Memory B cell (primary cell): Measurements from ENCODE around the gene KRTAP2-2.
A peak's percentile ranks its signal among the peaks of the same experiment; 100 is the strongest.
"Not testable (repeated sequence)": the region's sequence is repeated elsewhere in the genome, so short reads cannot be mapped to it uniquely, and the experiment has no call there.

Experiments
- ATAC-seq: fragments of 150-1000 bp; cut with Tn5 transposase; 2 replicates; pipeline ENCODE4 v1.10.0; 2021; ENCODE audit warnings: low read depth, mild to moderate bottlenecking, moderate library complexity
- DNase-seq, 2 donors: peaks; one replicate each; pipeline ENCODE4 v3.0.0; 2022; ENCODE audit warnings: low spot score in 2 of 2
- H3K27ac Mint-ChIP-seq: one replicate; pipeline ENCODE4 v1.8.0; 2022; ENCODE audit warnings: mild to moderate bottlenecking, moderate library complexity, mixed read lengths
- H3K27me3 Mint-ChIP-seq: one replicate; pipeline ENCODE4 v1.8.0; 2022; ENCODE audit warnings: mixed read lengths
- H3K36me3 Mint-ChIP-seq: one replicate; pipeline ENCODE4 v1.8.0; 2022; ENCODE audit warnings: mild to moderate bottlenecking, mixed read lengths
- H3K4me1 Mint-ChIP-seq: one replicate; pipeline ENCODE4 v1.8.0; 2022; ENCODE audit warnings: mixed read lengths
- H3K4me3 Mint-ChIP-seq: one replicate; pipeline ENCODE4 v1.8.0; 2022; ENCODE audit warnings: mild to moderate bottlenecking, moderate library complexity, mixed read lengths
- H3K9me3 Mint-ChIP-seq: one replicate; pipeline ENCODE4 v1.8.0; 2022; ENCODE audit warnings: mixed read lengths

KRTAP2-2 gene

GRCh38 chr17:41055130-41055529, at the start of gene KRTAP2-2:
KRTAP2-2 (minus strand) TSS chr17:41055230; CDS start chr17:41055211, 19 bp downstream.
- not testable (repeated sequence) for ATAC-seq, H3K36me3 Mint-ChIP-seq, H3K4me1 Mint-ChIP-seq, H3K9me3 Mint-ChIP-seq, H3K4me3 Mint-ChIP-seq, H3K27ac Mint-ChIP-seq, DNase-seq
- peaks cover 18% of the 10 kb centered on the region for H3K27me3 Mint-ChIP-seq

GRCh38 chr17:41104386-41105038, 49.5 kb upstream of the KRTAP2-2 start:
- H3K27me3 Mint-ChIP-seq, ATAC-seq, H3K36me3 Mint-ChIP-seq, H3K27ac Mint-ChIP-seq, H3K4me3 Mint-ChIP-seq, H3K9me3 Mint-ChIP-seq, DNase-seq: not testable (repeated sequence)
- peaks cover 12% of the 10 kb centered on the region for H3K4me1 Mint-ChIP-seq

GRCh38 chr17:41103896-41104295, 48.9 kb upstream of the KRTAP2-2 start:
- Mint-ChIP-seq H3K4me1 (peaks cover 10% of the 10 kb centered on the region), H3K27me3 (peaks cover 5% of the 10 kb centered on the region), H3K9me3 (no peaks in the 10 kb centered on the region), H3K36me3 (no peaks in the 10 kb centered on the region), H3K4me3 (no peak overlapping the region), H3K27ac (no peak overlapping the region)
- DNase-seq: no peak
- no peak for ATAC-seq

- peaks cover 18% of the 10 kb centered on the region for H3K27me3 Mint-ChIP-seq
- DNase-seq (no peak), ATAC-seq (no peak)
- peaks cover 4% of the 10 kb centered on the region for H3K4me1 Mint-ChIP-seq
- H3K27ac Mint-ChIP-seq: no peak within 1 kb of the TSS
- no peak within 1 kb of the TSS for H3K4me3 Mint-ChIP-seq
- H3K36me3 Mint-ChIP-seq: no peaks in the 10 kb centered on the region
- no peaks in the 10 kb centered on the region for H3K9me3 Mint-ChIP-seq
These were observed 46.7 kb upstream of the KRTAP2-2 start, which contains the start of gene KRTAP4-16 for GRCh38 chr17:41101586-41102259. KRTAP4-16 (minus strand) TSS chr17:41102209; CDS start chr17:41102209, 0 bp downstream.

- H3K36me3 Mint-ChIP-seq, H3K4me1 Mint-ChIP-seq, H3K9me3 Mint-ChIP-seq, DNase-seq, H3K4me3 Mint-ChIP-seq, H3K27ac Mint-ChIP-seq: not testable (repeated sequence)
- peak; percentile 69 for ATAC-seq
- H3K27me3 Mint-ChIP-seq: peaks cover 17% of the 10 kb centered on the region
These were observed 44.9 kb upstream of the KRTAP2-2 start for GRCh38 chr17:41099682-41100480.

GRCh38 chr17:41098481-41098880, 43.5 kb upstream of the KRTAP2-2 start:
- peaks cover 4% of the 10 kb centered on the region for H3K4me1 Mint-ChIP-seq
- DNase-seq: no peak
- H3K27me3 Mint-ChIP-seq: peaks cover 17% of the 10 kb centered on the region
- no peak overlapping the region for H3K27ac Mint-ChIP-seq
- H3K36me3 Mint-ChIP-seq: no peaks in the 10 kb centered on the region
- ATAC-seq: no peak
- H3K4me3 Mint-ChIP-seq: no peak overlapping the region
- no peaks in the 10 kb centered on the region for H3K9me3 Mint-ChIP-seq

GRCh38 chr17:41098042-41098441, 43.0 kb upstream of the KRTAP2-2 start, which contains the start of gene KRTAP4-8:
KRTAP4-8 (minus strand) TSS chr17:41098142; CDS start chr17:41098084, 58 bp downstream.
- ATAC-seq: no peak
- no peaks in the 10 kb centered on the region for H3K36me3 Mint-ChIP-seq
- DNase-seq: no peak
- no peak within 1 kb of the TSS for H3K27ac Mint-ChIP-seq
- peaks cover 17% of the 10 kb centered on the region for H3K27me3 Mint-ChIP-seq
- H3K4me3 Mint-ChIP-seq: no peak within 1 kb of the TSS
- peaks cover 4% of the 10 kb centered on the region for H3K4me1 Mint-ChIP-seq
- no peaks in the 10 kb centered on the region for H3K9me3 Mint-ChIP-seq

GRCh38 chr17:41096055-41096454, 41.0 kb upstream of the KRTAP2-2 start:
- peaks cover 17% of the 10 kb centered on the region for H3K27me3 Mint-ChIP-seq
- DNase-seq: no peak
- ATAC-seq: no peak
- peaks cover 1% of the 10 kb centered on the region for H3K9me3 Mint-ChIP-seq
- no peaks in the 10 kb centered on the region for H3K36me3 Mint-ChIP-seq
- H3K27ac Mint-ChIP-seq: no peak overlapping the region
- no peak overlapping the region for H3K4me3 Mint-ChIP-seq
- peaks cover 4% of the 10 kb centered on the region for H3K4me1 Mint-ChIP-seq

- ATAC-seq, DNase-seq, H3K4me3 Mint-ChIP-seq, H3K27ac Mint-ChIP-seq, H3K36me3 Mint-ChIP-seq, H3K9me3 Mint-ChIP-seq, H3K27me3 Mint-ChIP-seq, H3K4me1 Mint-ChIP-seq: not testable (repeated sequence)
These were observed 33.8 kb upstream of the KRTAP2-2 start for GRCh38 chr17:41088760-41089352.

- H3K4me1 Mint-ChIP-seq, H3K27ac Mint-ChIP-seq, DNase-seq, H3K36me3 Mint-ChIP-seq, ATAC-seq, H3K4me3 Mint-ChIP-seq, H3K9me3 Mint-ChIP-seq: not testable (repeated sequence)
- H3K27me3 Mint-ChIP-seq: peaks cover 13% of the 10 kb centered on the region
These were observed 29.2 kb upstream of the KRTAP2-2 start, which contains the start of gene KRTAP4-7 for GRCh38 chr17:41084100-41084856. KRTAP4-7 (plus strand) TSS chr17:41084150; CDS start chr17:41084207, 57 bp downstream.

- not testable (repeated sequence) for ATAC-seq, H3K4me3 Mint-ChIP-seq, H3K27ac Mint-ChIP-seq, DNase-seq, H3K9me3 Mint-ChIP-seq, H3K4me1 Mint-ChIP-seq, H3K36me3 Mint-ChIP-seq
- peaks cover 13% of the 10 kb centered on the region for H3K27me3 Mint-ChIP-seq
These were observed 28.4 kb upstream of the KRTAP2-2 start for GRCh38 chr17:41083427-41083826.

GRCh38 chr17:41082626-41083025, 27.6 kb upstream of the KRTAP2-2 start:
- no peak overlapping the region for H3K4me3 Mint-ChIP-seq
- DNase-seq (no peak), ATAC-seq (no peak)
- peaks cover 4% of the 10 kb centered on the region for H3K9me3 Mint-ChIP-seq
- no peaks in the 10 kb centered on the region for H3K4me1 Mint-ChIP-seq
- H3K27ac Mint-ChIP-seq: no peak overlapping the region
- peaks cover 13% of the 10 kb centered on the region for H3K27me3 Mint-ChIP-seq
- no peaks in the 10 kb centered on the region for H3K36me3 Mint-ChIP-seq

- H3K4me1 Mint-ChIP-seq: no peaks in the 10 kb centered on the region
- no peaks in the 10 kb centered on the region for H3K36me3 Mint-ChIP-seq
- no peak overlapping the region for H3K27ac Mint-ChIP-seq
- DNase-seq (no peak), ATAC-seq (no peak)
- no peak overlapping the region for H3K4me3 Mint-ChIP-seq
- peaks cover 12% of the 10 kb centered on the region for H3K27me3 Mint-ChIP-seq
- peaks cover 9% of the 10 kb centered on the region for H3K9me3 Mint-ChIP-seq
These were observed 21.8 kb upstream of the KRTAP2-2 start for GRCh38 chr17:41076788-41077187.
